Liver (tissue), 9 donors: ENCODE measurements around the gene METAP2. TPM values are rescaled to one million over a fixed set of nuclear protein-coding genes. Genes with fewer than 3 reads are reported as not detected.

ENCODE experiments used
- DNase-seq: peaks from one replicate; pipeline ENCODE4 v3.0.0-alpha.2; 2017; ENCODE audit warnings: low spot score
- H3K27ac ChIP-seq, 2 donors: one replicate each; pipeline ENCODE4 v1.7.0; 2013; ENCODE audit warnings: inconsistent platforms in 2 of 2, low read length in 2 of 2, control low read depth in 1 of 2, low read depth in 1 of 2, mild to moderate bottlenecking in 1 of 2
- H3K27me3 ChIP-seq, 4 donors: one replicate each; pipeline versions ENCODE4 v1.6.1 to v1.7.0; 2013; ENCODE audit warnings: low read length in 3 of 4, inconsistent platforms in 1 of 4, mild to moderate bottlenecking in 1 of 4, moderate library complexity in 1 of 4; ENCODE audit not compliant: control insufficient read depth in 4 of 4, insufficient read depth in 4 of 4
- H3K36me3 ChIP-seq, 4 donors: one replicate each; pipeline versions ENCODE4 v1.6.1 to v1.7.0; 2013; ENCODE audit warnings: low read length in 3 of 4, mild to moderate bottlenecking in 3 of 4, low read depth in 1 of 4, moderate library complexity in 1 of 4; ENCODE audit not compliant: control insufficient read depth in 4 of 4, insufficient read depth in 3 of 4
- H3K4me1 ChIP-seq, 4 donors: one replicate each; pipeline versions ENCODE4 v1.6.1 to v1.7.0; 2013; ENCODE audit warnings: low read length in 3 of 4, mild to moderate bottlenecking in 3 of 4, moderate library complexity in 1 of 4; ENCODE audit not compliant: control insufficient read depth in 4 of 4, insufficient read depth in 4 of 4
- H3K4me3 ChIP-seq, 3 donors: one replicate each; pipeline versions ENCODE4 v1.6.1 to v1.7.0; 2013; ENCODE audit warnings: low read length in 3 of 3, control low read depth in 1 of 3, low read depth in 1 of 3, mild to moderate bottlenecking in 1 of 3
- H3K9ac ChIP-seq, 2 donors: one replicate each; pipeline ENCODE4 v1.7.0; 2013; ENCODE audit warnings: low read length in 2 of 2, mild to moderate bottlenecking in 2 of 2, moderate library complexity in 2 of 2, control low read depth in 1 of 2, low read depth in 1 of 2
- H3K9me3 ChIP-seq, 4 donors: one replicate each; pipeline versions ENCODE4 v1.6.1 to v1.7.0; 2013; ENCODE audit warnings: low read length in 3 of 4; ENCODE audit not compliant: control insufficient read depth in 4 of 4
- EGR1 ChIP-seq, 2 donors: IDR thresholded peaks; 2 replicates each; pipeline ENCODE4 v1.6.1; 2016 to 2018; ENCODE audit warnings: antibody characterized with exemption in 2 of 2, low read depth in 2 of 2
- FOXA1 ChIP-seq: IDR thresholded peaks from 2 replicates; pipeline ENCODE4 v1.6.1; 2016; ENCODE audit warnings: antibody characterized with exemption
- FOXA2 ChIP-seq: IDR thresholded peaks from 2 replicates; pipeline ENCODE4 v1.6.1; 2016; ENCODE audit warnings: antibody characterized with exemption
- GABPA ChIP-seq, 2 donors: IDR thresholded peaks in 1 of 2; conservative IDR thresholded peaks in 1 of 2; 2 replicates each; pipeline ENCODE4 v1.6.1; 2016; ENCODE audit warnings: antibody characterized with exemption in 2 of 2, mild to moderate bottlenecking in 1 of 2, moderate library complexity in 1 of 2
- HNF4A ChIP-seq, 2 donors: conservative IDR thresholded peaks; 2 replicates each; pipeline ENCODE4 v1.6.1; 2016; ENCODE audit warnings: antibody characterized with exemption in 2 of 2, mild to moderate bottlenecking in 2 of 2
- HNF4G ChIP-seq: IDR thresholded peaks from 2 replicates; pipeline ENCODE4 v1.6.1; 2016; ENCODE audit warnings: antibody characterized with exemption
- JUND ChIP-seq, 2 donors: IDR thresholded peaks; 2 replicates each; pipeline ENCODE4 v1.6.1; 2016; ENCODE audit warnings: antibody characterized with exemption in 2 of 2
- NR2F2 ChIP-seq: IDR thresholded peaks from 2 replicates; pipeline ENCODE4 v1.6.1; 2016; ENCODE audit warnings: antibody characterized with exemption
- RAD21 ChIP-seq, 2 donors: IDR thresholded peaks; 2 replicates each; pipeline ENCODE4 v1.6.1; 2016; ENCODE audit warnings: antibody characterized with exemption in 2 of 2, mild to moderate bottlenecking in 2 of 2
- RXRA ChIP-seq, 2 donors: IDR thresholded peaks; 2 replicates each; pipeline ENCODE4 v1.6.1; 2017 to 2018; ENCODE audit warnings: antibody characterized with exemption in 2 of 2, mild to moderate bottlenecking in 1 of 2
- SP1 ChIP-seq: IDR thresholded peaks from 2 replicates; pipeline ENCODE4 v1.6.1; 2018; ENCODE audit warnings: antibody characterized with exemption, mild to moderate bottlenecking
- YY1 ChIP-seq: IDR thresholded peaks from 2 replicates; pipeline ENCODE4 v1.6.1; 2016; ENCODE audit warnings: antibody characterized with exemption, mild to moderate bottlenecking
- WGBS: extraction: QIAGEN DNeasy Blood & Tissue Kit; methylation state at CpG from one replicate; pipeline ENCODE4 v1.1.7; 2013; 5-methylcytosine and 5-hydroxymethylcytosine counted together
- polyA plus RNA-seq, 2 donors: library from polyadenylated mRNA; stranded (reverse) in 1 of 2; unstranded in 1 of 2; fragments of 200-250 nt in 1 of 2; fragments of >200 nt in 1 of 2; fragmentation: Nextera tagmentation in 1 of 2; extraction: Ambion mirVana in 1 of 2; gene quantifications; one replicate each; pipeline versions ENCODE4 v1.2.1 to v1.2.3, GENCODE V29; 2013 to 2015
- total RNA-seq, 2 donors: library from RNA; depleted of rRNA; stranded (reverse); fragments of >200 nt; gene quantifications; one replicate each; pipeline ENCODE4 v1.2.3, GENCODE V29; 2014
- TF ChIP-seq, protein P1 (sequence below): IDR thresholded peaks from 2 replicates; pipeline ENCODE4 v1.6.1; 2016; ENCODE audit warnings: antibody characterized with exemption
- TF ChIP-seq, protein P2 (sequence below): IDR thresholded peaks from 2 replicates; pipeline ENCODE4 v1.6.1; 2016; ENCODE audit warnings: antibody characterized with exemption
- TF ChIP-seq, protein P3 (sequence below): fragments of 150-350 bp; IDR thresholded peaks from 2 replicates; pipeline ENCODE4 v1.5.1; 2017; ENCODE audit warnings: improper control_type of control experiment, low read depth, low read length; ENCODE audit not compliant: missing input control
- TF ChIP-seq, protein P4 (sequence below): IDR thresholded peaks from 2 replicates; pipeline ENCODE4 v1.6.1; 2016; ENCODE audit warnings: antibody characterized with exemption, mild to moderate bottlenecking
- TF ChIP-seq, protein P5 (sequence below): IDR thresholded peaks from 2 replicates; pipeline ENCODE4 v1.6.1; 2016; ENCODE audit warnings: antibody characterized with exemption
- donor health status: healthy.
- donor health status: healthy.
- donor health status: healthy.
- donor health status: healthy.
- donor health status: healthy.

METAP2 gene
- total and polyA plus RNA-seq, 4 donors, result 31.2 to 45.7 (median 35.7) TPM

DNA sequence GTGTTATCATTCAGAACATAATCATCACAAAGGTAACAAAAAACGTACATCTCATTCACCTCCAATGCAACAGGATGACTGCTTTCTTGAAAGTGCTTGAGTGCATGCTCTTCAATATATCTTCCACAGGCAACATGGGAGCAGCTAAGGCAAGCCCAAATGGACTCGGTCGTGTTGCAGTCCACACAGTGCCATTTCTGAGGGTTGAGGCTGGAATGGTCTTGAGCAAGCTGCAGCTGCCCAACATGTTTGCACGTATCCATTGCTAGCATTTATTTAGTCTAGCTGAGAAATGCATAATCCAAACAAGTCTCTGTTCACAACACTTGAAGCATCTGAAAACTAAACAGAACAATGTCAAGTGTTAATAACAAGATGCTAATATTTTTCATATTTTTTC lies 60.0 kb downstream of the METAP2 start:
- TF ChIP-seq, protein P1, sequence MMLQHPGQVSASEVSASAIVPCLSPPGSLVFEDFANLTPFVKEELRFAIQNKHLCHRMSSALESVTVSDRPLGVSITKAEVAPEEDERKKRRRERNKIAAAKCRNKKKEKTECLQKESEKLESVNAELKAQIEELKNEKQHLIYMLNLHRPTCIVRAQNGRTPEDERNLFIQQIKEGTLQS, result no peak
- TF ChIP-seq, protein P2, sequence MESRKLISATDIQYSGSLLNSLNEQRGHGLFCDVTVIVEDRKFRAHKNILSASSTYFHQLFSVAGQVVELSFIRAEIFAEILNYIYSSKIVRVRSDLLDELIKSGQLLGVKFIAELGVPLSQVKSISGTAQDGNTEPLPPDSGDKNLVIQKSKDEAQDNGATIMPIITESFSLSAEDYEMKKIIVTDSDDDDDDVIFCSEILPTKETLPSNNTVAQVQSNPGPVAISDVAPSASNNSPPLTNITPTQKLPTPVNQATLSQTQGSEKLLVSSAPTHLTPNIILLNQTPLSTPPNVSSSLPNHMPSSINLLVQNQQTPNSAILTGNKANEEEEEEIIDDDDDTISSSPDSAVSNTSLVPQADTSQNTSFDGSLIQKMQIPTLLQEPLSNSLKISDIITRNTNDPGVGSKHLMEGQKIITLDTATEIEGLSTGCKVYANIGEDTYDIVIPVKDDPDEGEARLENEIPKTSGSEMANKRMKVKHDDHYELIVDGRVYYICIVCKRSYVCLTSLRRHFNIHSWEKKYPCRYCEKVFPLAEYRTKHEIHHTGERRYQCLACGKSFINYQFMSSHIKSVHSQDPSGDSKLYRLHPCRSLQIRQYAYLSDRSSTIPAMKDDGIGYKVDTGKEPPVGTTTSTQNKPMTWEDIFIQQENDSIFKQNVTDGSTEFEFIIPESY, result no peak
- TF ChIP-seq, protein P3, sequence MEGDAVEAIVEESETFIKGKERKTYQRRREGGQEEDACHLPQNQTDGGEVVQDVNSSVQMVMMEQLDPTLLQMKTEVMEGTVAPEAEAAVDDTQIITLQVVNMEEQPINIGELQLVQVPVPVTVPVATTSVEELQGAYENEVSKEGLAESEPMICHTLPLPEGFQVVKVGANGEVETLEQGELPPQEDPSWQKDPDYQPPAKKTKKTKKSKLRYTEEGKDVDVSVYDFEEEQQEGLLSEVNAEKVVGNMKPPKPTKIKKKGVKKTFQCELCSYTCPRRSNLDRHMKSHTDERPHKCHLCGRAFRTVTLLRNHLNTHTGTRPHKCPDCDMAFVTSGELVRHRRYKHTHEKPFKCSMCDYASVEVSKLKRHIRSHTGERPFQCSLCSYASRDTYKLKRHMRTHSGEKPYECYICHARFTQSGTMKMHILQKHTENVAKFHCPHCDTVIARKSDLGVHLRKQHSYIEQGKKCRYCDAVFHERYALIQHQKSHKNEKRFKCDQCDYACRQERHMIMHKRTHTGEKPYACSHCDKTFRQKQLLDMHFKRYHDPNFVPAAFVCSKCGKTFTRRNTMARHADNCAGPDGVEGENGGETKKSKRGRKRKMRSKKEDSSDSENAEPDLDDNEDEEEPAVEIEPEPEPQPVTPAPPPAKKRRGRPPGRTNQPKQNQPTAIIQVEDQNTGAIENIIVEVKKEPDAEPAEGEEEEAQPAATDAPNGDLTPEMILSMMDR, result no peak
- TF ChIP-seq HNF4A (conservative IDR thresholded peaks at IDR 0.05), result no peak
- TF ChIP-seq, protein P4, sequence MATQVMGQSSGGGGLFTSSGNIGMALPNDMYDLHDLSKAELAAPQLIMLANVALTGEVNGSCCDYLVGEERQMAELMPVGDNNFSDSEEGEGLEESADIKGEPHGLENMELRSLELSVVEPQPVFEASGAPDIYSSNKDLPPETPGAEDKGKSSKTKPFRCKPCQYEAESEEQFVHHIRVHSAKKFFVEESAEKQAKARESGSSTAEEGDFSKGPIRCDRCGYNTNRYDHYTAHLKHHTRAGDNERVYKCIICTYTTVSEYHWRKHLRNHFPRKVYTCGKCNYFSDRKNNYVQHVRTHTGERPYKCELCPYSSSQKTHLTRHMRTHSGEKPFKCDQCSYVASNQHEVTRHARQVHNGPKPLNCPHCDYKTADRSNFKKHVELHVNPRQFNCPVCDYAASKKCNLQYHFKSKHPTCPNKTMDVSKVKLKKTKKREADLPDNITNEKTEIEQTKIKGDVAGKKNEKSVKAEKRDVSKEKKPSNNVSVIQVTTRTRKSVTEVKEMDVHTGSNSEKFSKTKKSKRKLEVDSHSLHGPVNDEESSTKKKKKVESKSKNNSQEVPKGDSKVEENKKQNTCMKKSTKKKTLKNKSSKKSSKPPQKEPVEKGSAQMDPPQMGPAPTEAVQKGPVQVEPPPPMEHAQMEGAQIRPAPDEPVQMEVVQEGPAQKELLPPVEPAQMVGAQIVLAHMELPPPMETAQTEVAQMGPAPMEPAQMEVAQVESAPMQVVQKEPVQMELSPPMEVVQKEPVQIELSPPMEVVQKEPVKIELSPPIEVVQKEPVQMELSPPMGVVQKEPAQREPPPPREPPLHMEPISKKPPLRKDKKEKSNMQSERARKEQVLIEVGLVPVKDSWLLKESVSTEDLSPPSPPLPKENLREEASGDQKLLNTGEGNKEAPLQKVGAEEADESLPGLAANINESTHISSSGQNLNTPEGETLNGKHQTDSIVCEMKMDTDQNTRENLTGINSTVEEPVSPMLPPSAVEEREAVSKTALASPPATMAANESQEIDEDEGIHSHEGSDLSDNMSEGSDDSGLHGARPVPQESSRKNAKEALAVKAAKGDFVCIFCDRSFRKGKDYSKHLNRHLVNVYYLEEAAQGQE, result no peak
- no peak for TF ChIP-seq GABPA (IDR thresholded peaks at IDR 0.05 in 1 of 2, conservative IDR thresholded peaks at IDR 0.05 in 1 of 2)
- no peak for TF ChIP-seq JUND (IDR thresholded peaks at IDR 0.05)
- TF ChIP-seq RXRA (IDR thresholded peaks at IDR 0.05), result no peak
- Histone ChIP-seq H3K4me1 (no peaks in the 10 kb centered on the region), H3K9ac (no peak overlapping the region), H3K27ac (no peak overlapping the region), H3K27me3 (no peaks in the 10 kb centered on the region), H3K4me3 (no peak overlapping the region), H3K9me3 (no peaks in the 10 kb centered on the region), H3K36me3 (no peaks in the 10 kb centered on the region)
- WGBS, result 66% methylated on average over 4 of the region's 4 CpGs
- DNase-seq, result no peak

DNA sequence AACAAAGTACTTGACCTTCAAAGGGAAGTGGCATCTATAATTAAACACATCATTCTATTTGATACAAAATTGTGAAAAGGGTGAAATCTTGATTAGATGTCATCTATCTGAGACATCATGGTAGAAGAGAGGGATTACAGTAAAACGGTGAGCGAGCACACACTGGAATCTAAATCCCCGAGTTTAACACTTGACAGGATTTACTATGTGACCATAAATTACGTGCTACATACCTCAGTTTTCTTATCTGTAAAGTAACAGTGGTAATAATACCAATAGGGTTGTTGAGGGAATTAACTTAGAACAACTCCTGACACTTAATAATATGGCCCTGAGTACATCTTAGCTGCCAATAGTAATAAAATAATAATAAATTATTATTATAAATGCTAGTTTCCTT lies 64.1 kb downstream of the METAP2 start:
- H3K9ac ChIP-seq, result no peak overlapping the region
- no peak overlapping the region for H3K27ac ChIP-seq
- no peaks in the 10 kb centered on the region for H3K27me3 ChIP-seq
- no peaks in the 10 kb centered on the region for H3K9me3 ChIP-seq
- H3K4me3 ChIP-seq, result no peak overlapping the region
- no peaks in the 10 kb centered on the region for H3K36me3 ChIP-seq
- WGBS, result 80% methylated on average over 4 of the region's 4 CpGs
- DNase-seq, result no peak
- H3K4me1 ChIP-seq, result no peaks in the 10 kb centered on the region
- TF ChIP-seq HNF4G (no peak), FOXA1 (no peak), FOXA2 (no peak), SP1 (no peak), EGR1 (IDR thresholded peaks at IDR 0.05; ENCODE audit: low read depth in 2 of 2) (no peak), RAD21 (IDR thresholded peaks at IDR 0.05) (no peak), HNF4A (conservative IDR thresholded peaks at IDR 0.05) (no peak), YY1 (no peak), NR2F2 (no peak), JUND (IDR thresholded peaks at IDR 0.05) (no peak), GABPA (IDR thresholded peaks at IDR 0.05 in 1 of 2, conservative IDR thresholded peaks at IDR 0.05 in 1 of 2) (no peak)
- TF ChIP-seq, protein P4, result no peak
- TF ChIP-seq, protein P2, result no peak
- TF ChIP-seq, protein P5, sequence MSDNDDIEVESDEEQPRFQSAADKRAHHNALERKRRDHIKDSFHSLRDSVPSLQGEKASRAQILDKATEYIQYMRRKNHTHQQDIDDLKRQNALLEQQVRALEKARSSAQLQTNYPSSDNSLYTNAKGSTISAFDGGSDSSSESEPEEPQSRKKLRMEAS, result no peak
- TF ChIP-seq, protein P1, result no peak
